GM12878 (cell line): ENCODE results near the gene SOBP. TPM values are rescaled to one million over a fixed set of nuclear protein-coding genes. Genes with fewer than 3 reads are reported as not detected.

Experiments
- ATAC-seq: fragments of 200-7000 bp; cut with Tn5 transposase; 3 replicates; pipeline ENCODE4 v1.9.1; 2020; ENCODE audit warnings: mild to moderate bottlenecking, moderate library complexity
- BruUV-seq: library from RNA; stranded (reverse); fragments of 400-500 nt; replicated peaks from 2 replicates; lab custom pipeline; 2021; lab: Mats Ljungman, UMichigan
- CTCF ChIA-PET: fragments of 300-600 bp; sonication (Branson Sonifier 250); formaldehyde crosslinking; extraction: SDS; loops from one replicate; lab custom pipeline; 2021; ENCODE audit warnings: inconsistent platforms; lab: Yijun Ruan, JAX
- POLR2A ChIA-PET: fragments of 350-600 bp; formaldehyde crosslinking; extraction: SDS; loops from one replicate; lab custom pipeline; 2021; ENCODE audit warnings: inconsistent platforms; lab: Charles Lee
- RAD21 ChIA-PET: fragments of 300-600 bp; sonication (Branson Sonifier 250); formaldehyde crosslinking; loops from one replicate; lab custom pipeline; 2023; ENCODE audit warnings: antibody characterized with exemption; ENCODE audit not compliant: unreplicated experiment; lab: Charles Lee
- SMC1A ChIA-PET: fragments of 300-600 bp; sonication (Branson Sonifier 250); formaldehyde crosslinking; loops from one replicate; lab custom pipeline; 2023; ENCODE audit not compliant: unreplicated experiment, uncharacterized antibody; lab: Charles Lee
- DNase-seq: peaks from one replicate; pipeline ENCODE4 v3.0.0-alpha.2; 2011; ENCODE audit warnings: low read depth, low spot score
- FAIRE-seq: peaks from 3 replicates; lab custom pipeline; 2011; peaks lifted over from hg19 to GRCh38; lab: Jason Lieb, UNC
- H2AFZ ChIP-seq: 2 replicates; pipeline ENCODE4 v1.6.0; 2011; ENCODE audit warnings: low read depth, low read length, control low read depth; ENCODE audit not compliant: control insufficient read depth
- H3K27ac ChIP-seq: 2 replicates; pipeline ENCODE4 v1.5.1; 2011; ENCODE audit warnings: control low read depth; ENCODE audit not compliant: control insufficient read depth, insufficient read depth
- H3K27me3 ChIP-seq, 2 experiments: replicated peaks in 1 of 2; 2 replicates each; pipeline versions ENCODE4 v1.6.0 to v1.6.1; 2011; ENCODE audit warnings: low read length in 1 of 2; ENCODE audit not compliant: control insufficient read depth in 2 of 2, insufficient read depth in 2 of 2
- H3K36me3 ChIP-seq, 2 experiments: 2 replicates each; pipeline ENCODE4 v1.5.1; 2011; ENCODE audit warnings: low read length in 1 of 2; ENCODE audit not compliant: control insufficient read depth in 2 of 2, insufficient read depth in 2 of 2
- H3K4me1 ChIP-seq: 2 replicates; pipeline ENCODE4 v1.6.1; 2011; ENCODE audit warnings: mild to moderate bottlenecking, low read length, moderate library complexity, mixed read lengths; ENCODE audit not compliant: control insufficient read depth, insufficient read depth
- H3K4me2 ChIP-seq: 2 replicates; pipeline ENCODE4 v1.6.0; 2011; ENCODE audit warnings: control low read depth; ENCODE audit not compliant: control insufficient read depth, insufficient read depth
- H3K4me3 ChIP-seq: fragments of 200-600 bp; sonication (generic); 2 replicates; pipeline ENCODE4 v1.5.1; 2016
- H3K79me2 ChIP-seq: 2 replicates; pipeline ENCODE4 v1.6.0; 2011; ENCODE audit warnings: low read length; ENCODE audit not compliant: control insufficient read depth, insufficient read depth
- H3K9ac ChIP-seq: 2 replicates; pipeline ENCODE4 v1.8.0; 2011; ENCODE audit warnings: low read length, control low read depth, mixed read lengths; ENCODE audit not compliant: control insufficient read depth, insufficient read depth
- H3K9me3 ChIP-seq: replicated peaks from 3 replicates; pipeline ENCODE4 v1.5.1; 2011; ENCODE audit warnings: mild to moderate bottlenecking, low read length; ENCODE audit not compliant: control insufficient read depth, insufficient read depth
- H4K20me1 ChIP-seq: 2 replicates; pipeline ENCODE4 v1.6.0; 2011; ENCODE audit not compliant: control insufficient read depth, insufficient read depth
- CREM ChIP-seq: IDR thresholded peaks from 2 replicates; pipeline ENCODE4 v1.6.1; 2014; ENCODE audit warnings: antibody characterized with exemption, low read depth
- IKZF2 ChIP-seq, 2 experiments: fragments of 450-650 bp; IDR thresholded peaks; 2 replicates each; pipeline ENCODE4 v1.6.1; 2017; ENCODE audit warnings: mild to moderate bottlenecking in 2 of 2, moderate library complexity in 2 of 2
- MTA2 ChIP-seq: fragments of 450-650 bp; IDR thresholded peaks from 2 replicates; pipeline ENCODE4 v1.6.1; 2016; ENCODE audit warnings: low read depth, mild to moderate bottlenecking, moderate library complexity
- PAX8 ChIP-seq: fragments of 450-650 bp; IDR thresholded peaks from 2 replicates; pipeline ENCODE4 v1.6.1; 2017; ENCODE audit warnings: mild to moderate bottlenecking, moderate library complexity
- WGBS: methylation state at CpG from one replicate; pipeline ENCODE4 v1.1.6; 2016; ENCODE audit warnings: low lambda C conversion rate; ENCODE audit not compliant: insufficient replicate concordance, insufficient coverage; ENCODE audit errors: missing lambda C conversion rate; 5-methylcytosine and 5-hydroxymethylcytosine counted together
- in situ Hi-C: fragments of 300-500 bp; cut with MboI; formaldehyde crosslinking; loops from 9 replicates; pipeline ENCODE4 v1.14.3; 2018; ENCODE audit warnings: mixed read lengths
- intact Hi-C: fragments of 100-400 bp; cut with micrococcal nuclease; formaldehyde crosslinking; loops from one replicate; pipeline ENCODE4 v1.14.2; 2022; ENCODE audit not compliant: unreplicated experiment
- polyA plus RNA-seq, 11 experiments: library from polyadenylated mRNA; depleted of rRNA in 4 of 11; unstranded in 6 of 11; stranded (reverse) in 5 of 11; fragments of >200 nt; fragmentation: Nextera tagmentation in 4 of 11; fragmentation: Illumina TruSeq in 1 of 11; extraction: Ambion mirVana in 4 of 11; extraction: Trizol in 1 of 11; gene quantifications; 1 replicate in 1 of 11; 2 replicates in 10 of 11; pipeline versions ENCODE4 v1.2.1 to v1.2.3, GENCODE V29; 2011 to 2016; ENCODE audit warnings: inconsistent platforms in 2 of 11, missing spikeins in 2 of 11, low read depth in 1 of 11
- total RNA-seq, 4 experiments: library from RNA; depleted of rRNA in 3 of 4; stranded (reverse); fragments of >200 nt in 3 of 4; fragmentation: Illumina TruSeq in 1 of 4; extraction: Trizol in 1 of 4; gene quantifications; 2 replicates each; pipeline versions ENCODE4 v1.2.1 to v1.2.3, GENCODE V29; 2013 to 2021
- TF ChIP-seq, protein P1 (sequence below): IDR thresholded peaks from 2 replicates; pipeline ENCODE4 v1.6.1; 2012; ENCODE audit warnings: mild to moderate bottlenecking, low read depth, low read length

Gene SOBP
- total and polyA plus RNA-seq, 10 of the 15 experiments (the other 5 are each of a cell fraction or from before 2014, with no cell fraction given), result 0.49 to 1.9 (median 0.78) TPM

GRCh38 chr6:107440936-107441335 is 49.0 kb upstream of the SOBP start (continued):
- TF ChIP-seq, protein P1, sequence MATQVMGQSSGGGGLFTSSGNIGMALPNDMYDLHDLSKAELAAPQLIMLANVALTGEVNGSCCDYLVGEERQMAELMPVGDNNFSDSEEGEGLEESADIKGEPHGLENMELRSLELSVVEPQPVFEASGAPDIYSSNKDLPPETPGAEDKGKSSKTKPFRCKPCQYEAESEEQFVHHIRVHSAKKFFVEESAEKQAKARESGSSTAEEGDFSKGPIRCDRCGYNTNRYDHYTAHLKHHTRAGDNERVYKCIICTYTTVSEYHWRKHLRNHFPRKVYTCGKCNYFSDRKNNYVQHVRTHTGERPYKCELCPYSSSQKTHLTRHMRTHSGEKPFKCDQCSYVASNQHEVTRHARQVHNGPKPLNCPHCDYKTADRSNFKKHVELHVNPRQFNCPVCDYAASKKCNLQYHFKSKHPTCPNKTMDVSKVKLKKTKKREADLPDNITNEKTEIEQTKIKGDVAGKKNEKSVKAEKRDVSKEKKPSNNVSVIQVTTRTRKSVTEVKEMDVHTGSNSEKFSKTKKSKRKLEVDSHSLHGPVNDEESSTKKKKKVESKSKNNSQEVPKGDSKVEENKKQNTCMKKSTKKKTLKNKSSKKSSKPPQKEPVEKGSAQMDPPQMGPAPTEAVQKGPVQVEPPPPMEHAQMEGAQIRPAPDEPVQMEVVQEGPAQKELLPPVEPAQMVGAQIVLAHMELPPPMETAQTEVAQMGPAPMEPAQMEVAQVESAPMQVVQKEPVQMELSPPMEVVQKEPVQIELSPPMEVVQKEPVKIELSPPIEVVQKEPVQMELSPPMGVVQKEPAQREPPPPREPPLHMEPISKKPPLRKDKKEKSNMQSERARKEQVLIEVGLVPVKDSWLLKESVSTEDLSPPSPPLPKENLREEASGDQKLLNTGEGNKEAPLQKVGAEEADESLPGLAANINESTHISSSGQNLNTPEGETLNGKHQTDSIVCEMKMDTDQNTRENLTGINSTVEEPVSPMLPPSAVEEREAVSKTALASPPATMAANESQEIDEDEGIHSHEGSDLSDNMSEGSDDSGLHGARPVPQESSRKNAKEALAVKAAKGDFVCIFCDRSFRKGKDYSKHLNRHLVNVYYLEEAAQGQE, result no peak
- TF ChIP-seq CREM (no peak), MTA2 (no peak)

DNA sequence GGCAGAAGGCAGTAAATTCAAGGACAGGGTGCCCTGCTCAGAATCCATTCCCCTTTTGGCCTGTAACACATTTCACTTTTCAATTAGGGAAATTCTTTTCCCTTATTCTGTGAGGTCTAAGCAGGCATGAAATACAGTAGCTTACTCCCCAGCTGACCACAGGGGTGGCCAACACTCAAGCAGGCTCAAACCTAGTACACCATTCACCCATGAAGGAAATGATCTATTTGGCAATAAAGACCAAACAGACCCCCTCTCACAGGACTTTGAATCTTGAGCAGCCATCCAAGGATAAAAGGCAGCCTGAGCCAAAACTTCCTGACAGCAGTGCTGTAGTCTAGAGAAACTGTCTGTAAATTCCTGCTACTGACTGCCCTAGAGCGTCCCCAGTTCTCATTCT is 48.2 kb upstream of the SOBP start:
- Histone ChIP-seq H3K4me2 (no peak overlapping the region), H3K4me1 (no peaks in the 10 kb centered on the region), H3K79me2 (no peaks in the 10 kb centered on the region), H3K9ac (no peak overlapping the region), H2AFZ (no peak overlapping the region), H3K9me3 (no peaks in the 10 kb centered on the region; the same call in 2 of the 3 replicates), H3K36me3 (0 out of 4 replicates have a peak, but pooled peaks cover 0 to 2% of the 10 kb centered on the region in 2 experiments), H3K27me3 (no peaks in the 10 kb centered on the region), H3K27ac (no peak overlapping the region), H4K20me1 (no peaks in the 10 kb centered on the region), H3K4me3 (no peak overlapping the region)
- ChIA-PET POLR2A (no interaction called here), SMC1A (interaction anchor here (0.5 kb wide), 1 partner anchor 283 kb away, joined by 3 read pairs; no protein-coding TSS in a partner anchor), CTCF (no interaction called here), RAD21 (no interaction called here)
- BruUV-seq, result no TSS peak
- in situ Hi-C loops (no loop called here), intact Hi-C loops (loop anchor here (10.0 kb wide), 1 partner anchor 613 kb away; no protein-coding TSS in a partner anchor)
- DNase-seq, result no peak
- no peak for ATAC-seq
- no peak for TF ChIP-seq IKZF2 (IDR thresholded peaks at IDR 0.05)
- no peak for TF ChIP-seq PAX8
- FAIRE-seq, result no peak
- 100% methylated on average over 1 of the region's 1 CpG for WGBS
